ENCODE data around the gene CLN6.

DNA sequence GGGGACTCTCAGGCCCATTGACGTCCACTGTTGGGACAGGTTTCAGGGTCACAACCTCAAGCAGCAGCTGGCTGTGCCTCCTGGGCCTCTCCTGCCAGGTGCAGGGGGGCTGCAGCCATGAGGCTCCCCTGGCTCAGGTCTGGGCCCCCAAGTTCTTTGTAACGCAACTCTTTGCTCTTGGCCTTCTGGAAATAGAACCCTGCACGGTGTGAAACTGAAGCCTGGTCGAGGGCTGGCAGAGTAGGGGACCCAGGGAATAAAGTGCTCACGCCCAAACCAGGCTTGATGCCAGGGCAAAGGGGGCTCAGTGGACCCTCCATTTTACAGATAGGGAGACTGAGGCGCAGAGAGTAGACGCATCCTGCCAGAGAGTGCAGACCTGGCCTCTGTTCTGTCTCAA, 25.2 kb downstream of the CLN6 start:
- TF ChIP-seq, protein P1, sequence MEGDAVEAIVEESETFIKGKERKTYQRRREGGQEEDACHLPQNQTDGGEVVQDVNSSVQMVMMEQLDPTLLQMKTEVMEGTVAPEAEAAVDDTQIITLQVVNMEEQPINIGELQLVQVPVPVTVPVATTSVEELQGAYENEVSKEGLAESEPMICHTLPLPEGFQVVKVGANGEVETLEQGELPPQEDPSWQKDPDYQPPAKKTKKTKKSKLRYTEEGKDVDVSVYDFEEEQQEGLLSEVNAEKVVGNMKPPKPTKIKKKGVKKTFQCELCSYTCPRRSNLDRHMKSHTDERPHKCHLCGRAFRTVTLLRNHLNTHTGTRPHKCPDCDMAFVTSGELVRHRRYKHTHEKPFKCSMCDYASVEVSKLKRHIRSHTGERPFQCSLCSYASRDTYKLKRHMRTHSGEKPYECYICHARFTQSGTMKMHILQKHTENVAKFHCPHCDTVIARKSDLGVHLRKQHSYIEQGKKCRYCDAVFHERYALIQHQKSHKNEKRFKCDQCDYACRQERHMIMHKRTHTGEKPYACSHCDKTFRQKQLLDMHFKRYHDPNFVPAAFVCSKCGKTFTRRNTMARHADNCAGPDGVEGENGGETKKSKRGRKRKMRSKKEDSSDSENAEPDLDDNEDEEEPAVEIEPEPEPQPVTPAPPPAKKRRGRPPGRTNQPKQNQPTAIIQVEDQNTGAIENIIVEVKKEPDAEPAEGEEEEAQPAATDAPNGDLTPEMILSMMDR (IDR thresholded peaks at IDR 0.05): no peak
- no peak for TF ChIP-seq POLR2A (IDR thresholded peaks at IDR 0.05)
